MM.1S (cell line): ENCODE measurements around the gene MPZL1.

Experiments used
- DNase-seq: peaks from one replicate; pipeline ENCODE4 v3.0.0-alpha.2; 2015
- H2AFZ ChIP-seq: fragments of 300-600 bp; sonication (generic); 2 replicates; pipeline ENCODE4 v1.6.0; 2016; ENCODE audit warnings: antibody characterized with exemption, low read length
- H3F3A ChIP-seq: fragments of 300-600 bp; sonication (generic); 2 replicates; pipeline ENCODE4 v1.6.1; 2016; ENCODE audit warnings: mild to moderate bottlenecking, antibody characterized with exemption, low read length, moderate library complexity, mixed read lengths; ENCODE audit not compliant: insufficient read depth
- H3K27ac ChIP-seq: fragments of 300-600 bp; sonication (generic); 2 replicates; pipeline ENCODE4 v1.5.1; 2016; ENCODE audit warnings: mild to moderate bottlenecking, low read length
- H3K27me3 ChIP-seq: fragments of 300-600 bp; sonication (generic); replicated peaks from 2 replicates; pipeline ENCODE4 v1.6.0; 2016; ENCODE audit warnings: low read length; ENCODE audit not compliant: insufficient read depth
- H3K36me3 ChIP-seq: fragments of 300-600 bp; sonication (generic); replicated peaks from 2 replicates; pipeline ENCODE4 v1.6.1; 2016; ENCODE audit warnings: mild to moderate bottlenecking, low read length, mixed read lengths; ENCODE audit not compliant: insufficient read depth
- H3K4me1 ChIP-seq: fragments of 300-600 bp; sonication (generic); 2 replicates; pipeline ENCODE4 v1.6.1; 2016; ENCODE audit warnings: low read length, mixed read lengths
- H3K4me2 ChIP-seq: fragments of 300-600 bp; sonication (generic); 2 replicates; pipeline ENCODE4 v1.6.0; 2016; ENCODE audit warnings: low read depth, low read length
- H3K4me3 ChIP-seq: fragments of 300-600 bp; sonication (generic); 2 replicates; pipeline ENCODE4 v1.5.1; 2016; ENCODE audit warnings: low read length, mixed read lengths
- H3K79me2 ChIP-seq: fragments of 300-600 bp; sonication (generic); 2 replicates; pipeline ENCODE4 v1.6.1; 2016; ENCODE audit warnings: mixed run types, low read length, mixed read lengths
- H3K9ac ChIP-seq: fragments of 300-600 bp; sonication (generic); 2 replicates; pipeline ENCODE4 v1.6.1; 2016; ENCODE audit warnings: low read length, mixed read lengths
- H3K9me2 ChIP-seq: fragments of 300-600 bp; sonication (generic); replicated peaks from 2 replicates; pipeline ENCODE4 v1.6.1; 2016; ENCODE audit warnings: mild to moderate bottlenecking, low read length, mixed read lengths; ENCODE audit not compliant: insufficient read depth
- H3K9me3 ChIP-seq: fragments of 300-600 bp; sonication (generic); replicated peaks from 2 replicates; pipeline ENCODE4 v1.6.1; 2016; ENCODE audit warnings: mild to moderate bottlenecking, low read length, mixed read lengths; ENCODE audit not compliant: insufficient read depth
- H4K20me1 ChIP-seq: fragments of 300-600 bp; sonication (generic); 2 replicates; pipeline ENCODE4 v1.6.1; 2016; ENCODE audit warnings: mild to moderate bottlenecking, low read length, moderate library complexity, mixed read lengths; ENCODE audit not compliant: insufficient read depth
- CTCF ChIP-seq: fragments of 300-600 bp; sonication (generic); IDR thresholded peaks from 2 replicates; pipeline ENCODE4 v1.5.1; 2016; ENCODE audit warnings: antibody characterized with exemption, low read length, mixed read lengths
- EZH2 ChIP-seq: fragments of 300-600 bp; sonication (generic); optimal IDR thresholded peaks from 2 replicates; pipeline ENCODE3; 2017; ENCODE audit warnings: low read depth, mild to moderate bottlenecking, antibody characterized with exemption, low read length, mixed read lengths
- EZH2phosphoT487 ChIP-seq: fragments of 300-600 bp; sonication (generic); IDR thresholded peaks from 2 replicates; pipeline ENCODE4 v1.6.1; 2018; ENCODE audit warnings: antibody characterized with exemption, low read length

Gene MPZL1

DNA sequence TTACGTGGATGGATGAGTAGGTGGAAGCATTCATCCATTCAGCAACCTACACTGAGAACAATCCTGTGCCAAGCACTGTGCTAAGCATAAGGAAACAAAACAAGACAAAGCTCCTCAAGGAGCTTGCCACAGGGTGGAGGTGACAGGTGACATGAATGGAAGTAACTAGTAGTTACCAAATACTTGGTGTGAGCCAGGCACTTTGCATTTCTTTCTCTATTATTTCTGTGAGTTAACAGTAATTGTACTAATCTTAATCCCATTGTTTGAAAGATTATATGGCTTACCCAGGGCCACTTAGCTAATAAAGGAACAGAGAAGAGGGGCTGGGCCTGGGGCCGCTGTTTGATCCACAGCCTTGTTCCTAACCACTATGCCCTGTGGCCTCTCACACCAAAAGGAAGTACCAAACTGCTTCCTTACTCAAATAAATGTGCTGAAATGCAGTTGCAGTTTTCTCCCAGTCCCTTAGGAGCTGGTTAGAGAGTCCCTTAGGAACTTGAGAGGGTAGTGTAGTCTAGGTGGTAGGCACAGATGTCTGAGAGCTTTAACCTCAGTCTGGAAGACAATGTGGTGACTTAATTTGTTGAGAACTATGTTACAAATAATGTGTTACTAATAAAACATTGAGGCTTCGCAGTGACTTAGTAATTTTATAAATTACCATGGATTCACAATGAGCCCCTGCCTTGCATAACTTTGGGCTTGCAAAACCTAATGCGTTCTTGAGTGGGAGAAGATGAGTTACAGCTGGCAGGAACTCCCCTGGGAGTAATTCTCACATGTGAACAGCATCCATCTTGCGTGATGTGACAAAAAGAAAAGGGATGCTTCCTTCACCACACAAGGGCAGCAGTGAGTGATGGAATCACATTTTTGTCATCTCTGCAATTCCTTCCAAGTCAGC is 69.8 kb downstream of the MPZL1 start:
- H3F3A ChIP-seq, result no peaks in the 10 kb centered on the region
- H2AFZ ChIP-seq, result no peak overlapping the region
- no peak for DNase-seq
- H3K4me2 ChIP-seq, result no peak overlapping the region
- no peaks in the 10 kb centered on the region for H4K20me1 ChIP-seq
- no peaks in the 10 kb centered on the region for H3K9me3 ChIP-seq
- no peaks in the 10 kb centered on the region for H3K27me3 ChIP-seq
- no peaks in the 10 kb centered on the region for H3K36me3 ChIP-seq
- H3K9ac ChIP-seq, result no peak overlapping the region
- no peak for TF ChIP-seq EZH2phosphoT487
- TF ChIP-seq EZH2, result no peak
- TF ChIP-seq CTCF, result no peak
- H3K4me1 ChIP-seq, result no peaks in the 10 kb centered on the region
- no peak overlapping the region for H3K27ac ChIP-seq
- H3K4me3 ChIP-seq, result no peak overlapping the region
- H3K79me2 ChIP-seq, result no peaks in the 10 kb centered on the region
- no peaks in the 10 kb centered on the region for H3K9me2 ChIP-seq

DNA sequence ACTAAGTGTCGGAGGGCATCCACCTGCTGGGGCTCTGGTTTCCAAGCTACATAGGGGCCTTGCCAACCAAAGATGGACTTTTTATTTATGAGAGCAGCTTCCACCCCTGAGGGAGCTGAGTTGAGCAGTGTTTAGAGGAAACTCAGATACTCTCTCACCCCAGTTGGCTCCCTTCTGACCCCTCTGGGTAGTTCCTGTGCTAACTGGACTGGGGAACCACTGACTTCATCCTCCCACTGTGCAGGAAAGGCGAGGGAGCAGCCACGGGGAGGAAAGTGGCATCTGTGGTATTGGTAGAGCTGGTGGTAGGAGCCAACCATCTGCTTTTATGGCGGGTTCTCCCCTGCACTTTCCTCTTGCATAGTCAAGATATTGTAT is 70.4 kb downstream of the MPZL1 start:
- Histone ChIP-seq H3K9ac (no peak overlapping the region), H3K4me3 (no peak overlapping the region), H3F3A (no peaks in the 10 kb centered on the region), H4K20me1 (no peaks in the 10 kb centered on the region), H3K27ac (no peak overlapping the region), H3K27me3 (no peaks in the 10 kb centered on the region), H3K36me3 (no peaks in the 10 kb centered on the region), H3K4me1 (no peaks in the 10 kb centered on the region), H2AFZ (no peak overlapping the region), H3K9me2 (no peaks in the 10 kb centered on the region), H3K9me3 (no peaks in the 10 kb centered on the region), H3K4me2 (no peak overlapping the region), H3K79me2 (no peaks in the 10 kb centered on the region)
- TF ChIP-seq EZH2 (no peak), EZH2phosphoT487 (no peak), CTCF (no peak)
- DNase-seq, result no peak

- TF ChIP-seq EZH2phosphoT487 (no peak), EZH2 (no peak), CTCF (no peak)
- no peak overlapping the region for H3K9ac ChIP-seq
- H3K79me2 ChIP-seq, result no peaks in the 10 kb centered on the region
- no peaks in the 10 kb centered on the region for H4K20me1 ChIP-seq
- no peak overlapping the region for H3K4me3 ChIP-seq
- no peaks in the 10 kb centered on the region for H3F3A ChIP-seq
- H3K27me3 ChIP-seq, result no peaks in the 10 kb centered on the region
- no peak overlapping the region for H2AFZ ChIP-seq
- no peaks in the 10 kb centered on the region for H3K9me3 ChIP-seq
- no peak for DNase-seq
- no peaks in the 10 kb centered on the region for H3K36me3 ChIP-seq
- no peak overlapping the region for H3K4me2 ChIP-seq
- H3K27ac ChIP-seq, result no peak overlapping the region
- H3K9me2 ChIP-seq, result no peaks in the 10 kb centered on the region
- no peaks in the 10 kb centered on the region for H3K4me1 ChIP-seq
Observed at GRCh38 chr1:167794043-167794442, 72.3 kb downstream of the MPZL1 start.
